ENCODE measurements around the gene PELO. TPM values are rescaled to one million over a fixed set of nuclear protein-coding genes. Genes with fewer than 3 reads are reported as not detected.

PELO gene
- total and polyA plus RNA-seq, 9 of the 15 experiments (the other 6 are each of a cell fraction or from before 2014, with no cell fraction given), result 5.8 to 14.6 (median 9.6) TPM

DNA sequence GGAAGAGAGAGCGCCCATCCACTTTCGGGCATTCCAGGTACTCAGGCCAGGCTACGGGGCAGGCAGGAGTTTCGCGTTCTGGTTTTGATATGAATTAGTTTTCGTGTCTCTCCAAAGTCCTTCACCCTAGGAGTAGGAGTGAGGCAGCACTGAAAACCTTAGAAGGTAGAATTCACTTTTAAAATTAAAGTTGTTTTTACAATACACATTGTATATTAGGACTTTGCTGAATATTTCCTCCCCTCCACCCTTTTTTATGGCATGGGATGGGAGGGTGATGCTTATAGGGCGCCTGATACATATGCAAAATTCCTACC, 747 bp downstream of the PELO start:
- FAIRE-seq, result no peak
- TF ChIP-seq KAT8 (IDR thresholded peaks at IDR 0.05; ENCODE audit: low read depth) (no peak), CHD2 (IDR thresholded peaks at IDR 0.05; ENCODE audit: low read depth, low read length) (no peak), CBX1 (IDR thresholded peaks at IDR 0.05; ENCODE audit: low read depth) (no peak), FOXJ3 (CRISPR knock-in tag; IDR thresholded peaks at IDR 0.05) (no peak), KDM4B (IDR thresholded peaks at IDR 0.05; ENCODE audit: borderline replicate concordance in 2 of 2, low read depth in 1 of 2) (no peak), SPI1 (IDR thresholded peaks at IDR 0.05; ENCODE audit: borderline replicate concordance, low read depth, low read length) (no peak), ARHGAP35 (IDR thresholded peaks at IDR 0.05; ENCODE audit: partially characterized antibody) (no peak)
- TF ChIP-seq, protein P1, sequence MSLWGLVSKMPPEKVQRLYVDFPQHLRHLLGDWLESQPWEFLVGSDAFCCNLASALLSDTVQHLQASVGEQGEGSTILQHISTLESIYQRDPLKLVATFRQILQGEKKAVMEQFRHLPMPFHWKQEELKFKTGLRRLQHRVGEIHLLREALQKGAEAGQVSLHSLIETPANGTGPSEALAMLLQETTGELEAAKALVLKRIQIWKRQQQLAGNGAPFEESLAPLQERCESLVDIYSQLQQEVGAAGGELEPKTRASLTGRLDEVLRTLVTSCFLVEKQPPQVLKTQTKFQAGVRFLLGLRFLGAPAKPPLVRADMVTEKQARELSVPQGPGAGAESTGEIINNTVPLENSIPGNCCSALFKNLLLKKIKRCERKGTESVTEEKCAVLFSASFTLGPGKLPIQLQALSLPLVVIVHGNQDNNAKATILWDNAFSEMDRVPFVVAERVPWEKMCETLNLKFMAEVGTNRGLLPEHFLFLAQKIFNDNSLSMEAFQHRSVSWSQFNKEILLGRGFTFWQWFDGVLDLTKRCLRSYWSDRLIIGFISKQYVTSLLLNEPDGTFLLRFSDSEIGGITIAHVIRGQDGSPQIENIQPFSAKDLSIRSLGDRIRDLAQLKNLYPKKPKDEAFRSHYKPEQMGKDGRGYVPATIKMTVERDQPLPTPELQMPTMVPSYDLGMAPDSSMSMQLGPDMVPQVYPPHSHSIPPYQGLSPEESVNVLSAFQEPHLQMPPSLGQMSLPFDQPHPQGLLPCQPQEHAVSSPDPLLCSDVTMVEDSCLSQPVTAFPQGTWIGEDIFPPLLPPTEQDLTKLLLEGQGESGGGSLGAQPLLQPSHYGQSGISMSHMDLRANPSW (CRISPR knock-in tag; IDR thresholded peaks at IDR 0.05), result no peak
- TF ChIP-seq, protein P2, sequence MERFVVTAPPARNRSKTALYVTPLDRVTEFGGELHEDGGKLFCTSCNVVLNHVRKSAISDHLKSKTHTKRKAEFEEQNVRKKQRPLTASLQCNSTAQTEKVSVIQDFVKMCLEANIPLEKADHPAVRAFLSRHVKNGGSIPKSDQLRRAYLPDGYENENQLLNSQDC (CRISPR knock-in tag; IDR thresholded peaks at IDR 0.05), result no peak
- TF ChIP-seq, protein P3, sequence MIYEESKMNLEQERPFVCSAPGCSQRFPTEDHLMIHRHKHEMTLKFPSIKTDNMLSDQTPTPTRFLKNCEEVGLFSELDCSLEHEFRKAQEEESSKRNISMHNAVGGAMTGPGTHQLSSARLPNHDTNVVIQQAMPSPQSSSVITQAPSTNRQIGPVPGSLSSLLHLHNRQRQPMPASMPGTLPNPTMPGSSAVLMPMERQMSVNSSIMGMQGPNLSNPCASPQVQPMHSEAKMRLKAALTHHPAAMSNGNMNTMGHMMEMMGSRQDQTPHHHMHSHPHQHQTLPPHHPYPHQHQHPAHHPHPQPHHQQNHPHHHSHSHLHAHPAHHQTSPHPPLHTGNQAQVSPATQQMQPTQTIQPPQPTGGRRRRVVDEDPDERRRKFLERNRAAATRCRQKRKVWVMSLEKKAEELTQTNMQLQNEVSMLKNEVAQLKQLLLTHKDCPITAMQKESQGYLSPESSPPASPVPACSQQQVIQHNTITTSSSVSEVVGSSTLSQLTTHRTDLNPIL (CRISPR knock-in tag; IDR thresholded peaks at IDR 0.05), result no peak
- TF ChIP-seq, protein P4, sequence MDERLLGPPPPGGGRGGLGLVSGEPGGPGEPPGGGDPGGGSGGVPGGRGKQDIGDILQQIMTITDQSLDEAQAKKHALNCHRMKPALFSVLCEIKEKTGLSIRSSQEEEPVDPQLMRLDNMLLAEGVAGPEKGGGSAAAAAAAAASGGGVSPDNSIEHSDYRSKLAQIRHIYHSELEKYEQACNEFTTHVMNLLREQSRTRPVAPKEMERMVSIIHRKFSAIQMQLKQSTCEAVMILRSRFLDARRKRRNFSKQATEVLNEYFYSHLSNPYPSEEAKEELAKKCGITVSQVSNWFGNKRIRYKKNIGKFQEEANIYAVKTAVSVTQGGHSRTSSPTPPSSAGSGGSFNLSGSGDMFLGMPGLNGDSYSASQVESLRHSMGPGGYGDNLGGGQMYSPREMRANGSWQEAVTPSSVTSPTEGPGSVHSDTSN (CRISPR knock-in tag; IDR thresholded peaks at IDR 0.05; ENCODE audit: low read depth), result no peak
- TF ChIP-seq, protein P4 (tag; conservative IDR thresholded peaks at IDR 0.05; ENCODE audit: low read depth), result no peak
- Histone ChIP-seq H3K4me2 (ENCODE audit: insufficient read depth, low read length) (no peak overlapping the region), H3K36me3 (ENCODE audit: control insufficient read depth, insufficient read depth, low read length) (no peaks in the 10 kb centered on the region), H4K20me1 (replicated peaks; ENCODE audit: control insufficient read depth, insufficient read depth, low read length) (no peaks in the 10 kb centered on the region), H3K4me1 (replicated peaks in 1 of 2; ENCODE audit: control insufficient read depth in 2 of 2, insufficient read depth in 2 of 2, low read length in 2 of 2) (peaks cover 0 to 9% of the 10 kb centered on the region in 2 experiments; a peak in 2 of 5 replicates), H3K9ac (ENCODE audit: insufficient read depth in 1 of 2, low read depth in 2 of 2, low read length in 2 of 2) (no peak overlapping the region), H3K4me3 (no peak overlapping the region), H2AFZ (ENCODE audit: low read depth, low read length) (no peak overlapping the region), H3K79me2 (ENCODE audit: control insufficient read depth, insufficient read depth, low read length) (no peaks in the 10 kb centered on the region), H3K9me3 (replicated peaks; ENCODE audit: control insufficient read depth, insufficient read depth, low read depth, low read length) (no peaks in the 10 kb centered on the region), H3K27ac (ENCODE audit: extremely low read depth, low read depth, low read length) (no peak overlapping the region), H3K27me3 (ENCODE audit: control insufficient read depth in 2 of 2, insufficient read depth in 2 of 2, low read length in 2 of 2) (peaks cover 0 to 10% of the 10 kb centered on the region in 2 experiments; a peak in 2 of 5 replicates), H3K9me1 (ENCODE audit: control insufficient read depth, insufficient read depth, low read length) (no peaks in the 10 kb centered on the region)
- no peak for ATAC-seq
- ChIA-PET CTCF (ENCODE audit: low intra/inter-chr PET ratio) (no interaction called here), POLR2A (interaction anchor here (0.8 kb wide), 1 partner anchor 11 kb away, joined by 3 read pairs; no protein-coding TSS in a partner anchor)
- BruUV-seq (replicated peaks), result no TSS peak
- intact Hi-C loops (cut with micrococcal nuclease) (no loop called here), in situ Hi-C loops (cut with MboI) (no loop called here)
- no peak for DNase-seq (ENCODE audit: extremely low read depth in 1 of 4, low spot score in 3 of 4)
- 44% methylated on average over 7 of the region's 7 CpGs for WGBS (ENCODE audit: insufficient coverage, low coverage, missing lambda C conversion rate)
